Measurements from ENCODE around the gene CAPS. TPM values are rescaled to one million over a fixed set of nuclear protein-coding genes. Genes with fewer than 3 reads are reported as not detected.
"Not testable (repeated sequence)": the region's sequence is repeated elsewhere in the genome, so short reads cannot be mapped to it uniquely, and the experiment has no call there.

Gene CAPS
- total and polyA plus RNA-seq, 5 donors from 2014 or later: 1.2 to 38.8 (median 2.9) TPM

DNA sequence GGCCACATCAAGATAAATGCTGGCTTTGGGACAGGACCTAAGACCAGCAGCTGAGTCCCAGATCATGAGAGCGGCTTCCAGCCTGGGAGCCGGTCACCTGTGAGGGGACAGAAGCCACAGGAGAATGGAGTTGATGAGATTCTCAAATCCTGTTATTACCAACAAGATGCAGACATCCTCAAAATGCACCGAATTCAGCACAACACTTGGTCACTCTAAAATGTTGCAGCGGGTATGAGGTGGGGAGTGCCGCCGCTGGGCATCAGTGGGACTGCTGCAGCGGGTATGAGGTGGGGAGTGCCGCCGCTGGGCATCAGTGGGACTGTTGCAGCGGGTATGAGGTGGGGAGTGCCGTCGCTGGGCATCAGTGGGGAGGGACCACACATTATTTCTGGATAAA, 42.7 kb downstream of the CAPS start:
- Mint-ChIP-seq H3K36me3 (peaks cover 5% of the 10 kb centered on the region), H3K4me1 (peaks cover 27 to 98% (median 59%) of the 10 kb centered on the region in 4 donors), H3K9me3 (no peaks in the 10 kb centered on the region), H3K4me3 (peak overlapping the region in 3 of 4 donors; percentile 26 to 84 (median 42)), H3K27ac (peak overlapping the region; percentile 80 to 100 (median 91)), H3K27me3 (no peaks in the 10 kb centered on the region)
- H3K27me3 ChIP-seq (ENCODE audit: control insufficient read depth, insufficient read depth, low read length): no peaks in the 10 kb centered on the region
- no peak overlapping the region for H3K27ac ChIP-seq (ENCODE audit: insufficient read depth, low read length, poor library complexity, severe bottlenecking)
- peaks cover 5% of the 10 kb centered on the region for H3K36me3 ChIP-seq (ENCODE audit: control insufficient read depth, insufficient read depth, low read length)
- ATAC-seq (ENCODE audit: low read depth in 2 of 2) (no peak), DNase-seq (no peak)
- peaks cover 94% of the 10 kb centered on the region for H3K4me1 ChIP-seq (ENCODE audit: control insufficient read depth, insufficient read depth, low read length, poor library complexity, severe bottlenecking)
- H3K9me3 ChIP-seq (ENCODE audit: control insufficient read depth in 2 of 2, low read length in 2 of 2): no peaks in the 10 kb centered on the region
- H3K4me3 ChIP-seq (ENCODE audit: low read depth, low read length): no peak overlapping the region

DNA sequence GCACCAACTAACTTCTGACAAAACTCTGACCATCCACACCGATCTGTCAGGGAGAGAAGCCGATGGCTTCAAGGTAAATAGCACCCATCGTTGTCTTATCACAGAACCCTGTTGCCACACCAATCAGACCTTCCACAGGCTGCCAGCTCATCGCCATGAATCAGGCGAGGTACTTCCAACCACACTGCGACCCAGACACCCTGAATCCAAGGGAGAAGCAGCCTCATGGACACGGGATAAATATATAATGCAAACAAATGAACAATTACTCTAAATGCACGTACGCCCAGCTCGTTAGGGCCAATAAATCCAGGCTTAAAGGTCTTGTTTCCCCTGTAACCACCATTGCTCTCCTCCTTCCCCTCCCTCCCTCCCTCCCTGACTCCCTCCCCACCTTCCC, 43.1 kb downstream of the CAPS start:
- Mint-ChIP-seq H3K9me3 (no peaks in the 10 kb centered on the region), H3K4me3 (peak overlapping the region in 1 of 4 donors; percentile 84), H3K27me3 (no peaks in the 10 kb centered on the region), H3K36me3 (peaks cover 5% of the 10 kb centered on the region), H3K4me1 (peaks cover 27 to 98% (median 63%) of the 10 kb centered on the region in 4 donors), H3K27ac (peak overlapping the region; percentile 70 to 100 (median 100))
- no peak overlapping the region for H3K4me3 ChIP-seq (ENCODE audit: low read depth, low read length)
- H3K9me3 ChIP-seq (ENCODE audit: control insufficient read depth in 2 of 2, low read length in 2 of 2): no peaks in the 10 kb centered on the region
- no peaks in the 10 kb centered on the region for H3K27me3 ChIP-seq (ENCODE audit: control insufficient read depth, insufficient read depth, low read length)
- H3K36me3 ChIP-seq (ENCODE audit: control insufficient read depth, insufficient read depth, low read length): peaks cover 5% of the 10 kb centered on the region
- DNase-seq (no peak), ATAC-seq (ENCODE audit: low read depth in 2 of 2) (no peak)
- H3K4me1 ChIP-seq (ENCODE audit: control insufficient read depth, insufficient read depth, low read length, poor library complexity, severe bottlenecking): peaks cover 94% of the 10 kb centered on the region
- H3K27ac ChIP-seq (ENCODE audit: insufficient read depth, low read length, poor library complexity, severe bottlenecking): peak overlapping the region; percentile 45

DNA sequence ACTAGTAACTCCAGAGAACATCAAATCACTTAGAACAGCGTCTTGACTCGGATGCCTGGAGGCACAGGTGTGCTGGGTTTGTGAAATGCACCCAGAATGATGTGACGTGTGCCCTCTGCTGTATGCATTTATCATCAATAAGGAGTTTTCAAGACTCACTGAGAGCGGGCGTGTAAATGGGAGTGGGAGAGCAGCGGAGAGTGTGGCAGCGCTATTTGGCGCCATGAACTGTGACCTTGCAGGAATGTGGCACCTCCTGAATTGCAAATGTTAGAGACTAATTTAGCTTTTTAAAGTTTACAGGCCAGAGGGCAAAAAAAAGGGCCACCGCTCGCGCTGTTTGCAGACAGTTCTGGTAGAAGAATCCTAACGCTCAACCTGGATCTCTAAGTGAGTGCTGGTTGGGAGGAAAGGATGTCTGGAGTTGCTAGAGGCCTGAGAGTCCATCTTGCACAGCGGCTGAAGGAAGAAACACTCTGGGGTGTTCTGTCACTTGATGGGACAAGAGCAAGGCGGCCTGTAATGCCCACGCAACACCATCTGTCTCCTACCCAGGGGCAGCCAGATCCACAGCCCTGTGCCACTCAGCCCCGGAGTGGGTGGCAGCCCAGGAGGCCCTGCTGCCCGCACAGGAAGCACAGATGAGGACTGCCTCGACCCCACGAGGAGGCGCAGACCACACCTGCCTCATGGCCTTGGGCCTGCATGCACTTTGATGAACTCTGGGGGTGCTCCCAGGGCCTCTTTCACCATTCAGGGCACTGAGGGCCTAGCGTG, 44.2 kb downstream of the CAPS start:
- peaks cover 9% of the 10 kb centered on the region for H3K36me3 Mint-ChIP-seq
- no peaks in the 10 kb centered on the region for H3K27me3 Mint-ChIP-seq
- H3K27ac ChIP-seq (ENCODE audit: insufficient read depth, low read length, poor library complexity, severe bottlenecking): peak overlapping the region; percentile 87
- H3K27ac Mint-ChIP-seq: peak overlapping the region; percentile 99 to 100 (median 100)
- H3K27me3 ChIP-seq (ENCODE audit: control insufficient read depth, insufficient read depth, low read length): no peaks in the 10 kb centered on the region
- H3K36me3 ChIP-seq (ENCODE audit: control insufficient read depth, insufficient read depth, low read length): peaks cover 5% of the 10 kb centered on the region
- ATAC-seq (ENCODE audit: low read depth in 2 of 2) (no peak), DNase-seq (no peak)
- peak overlapping the region in 3 of 4 donors; percentile 48 to 84 (median 84) for H3K4me3 Mint-ChIP-seq
- peaks cover 27 to 98% (median 65%) of the 10 kb centered on the region in 4 donors for H3K4me1 Mint-ChIP-seq
- H3K9me3 Mint-ChIP-seq: no peaks in the 10 kb centered on the region
- no peaks in the 10 kb centered on the region for H3K9me3 ChIP-seq (ENCODE audit: control insufficient read depth in 2 of 2, low read length in 2 of 2)
- H3K4me3 ChIP-seq (ENCODE audit: low read depth, low read length): no peak overlapping the region
- peaks cover 94% of the 10 kb centered on the region for H3K4me1 ChIP-seq (ENCODE audit: control insufficient read depth, insufficient read depth, low read length, poor library complexity, severe bottlenecking)

DNA sequence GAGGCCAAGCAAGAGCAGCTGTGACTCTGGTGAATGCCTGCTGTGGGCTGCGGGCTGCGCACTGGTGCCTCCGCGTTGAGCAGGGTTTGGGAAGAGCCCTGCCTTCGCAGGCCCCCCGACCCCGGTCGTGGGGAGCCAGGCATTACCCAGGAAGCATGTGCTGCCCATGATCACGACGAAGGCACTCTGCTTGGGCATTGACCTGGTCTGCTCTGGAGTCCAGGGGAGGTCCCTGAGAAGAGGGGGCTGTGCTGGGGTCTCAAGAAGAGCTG, 44.7 kb downstream of the CAPS start:
- Mint-ChIP-seq H3K9me3 (no peaks in the 10 kb centered on the region), H3K27ac (peak overlapping the region; percentile 99 to 100 (median 100)), H3K4me3 (peak overlapping the region in 3 of 4 donors; percentile 55 to 69 (median 58)), H3K27me3 (no peaks in the 10 kb centered on the region), H3K4me1 (peaks cover 23 to 98% (median 64%) of the 10 kb centered on the region in 4 donors), H3K36me3 (peaks cover 9% of the 10 kb centered on the region)
- Histone ChIP-seq H3K27me3 (ENCODE audit: control insufficient read depth, insufficient read depth, low read length) (no peaks in the 10 kb centered on the region), H3K4me3 (ENCODE audit: low read depth, low read length) (no peak overlapping the region), H3K36me3 (ENCODE audit: control insufficient read depth, insufficient read depth, low read length) (peaks cover 5% of the 10 kb centered on the region), H3K4me1 (ENCODE audit: control insufficient read depth, insufficient read depth, low read length, poor library complexity, severe bottlenecking) (peaks cover 94% of the 10 kb centered on the region), H3K27ac (ENCODE audit: insufficient read depth, low read length, poor library complexity, severe bottlenecking) (peak overlapping the region; percentile 87), H3K9me3 (ENCODE audit: control insufficient read depth in 2 of 2, low read length in 2 of 2) (no peaks in the 10 kb centered on the region)
- ATAC-seq (ENCODE audit: low read depth in 2 of 2) (no peak), DNase-seq (no peak)

DNA sequence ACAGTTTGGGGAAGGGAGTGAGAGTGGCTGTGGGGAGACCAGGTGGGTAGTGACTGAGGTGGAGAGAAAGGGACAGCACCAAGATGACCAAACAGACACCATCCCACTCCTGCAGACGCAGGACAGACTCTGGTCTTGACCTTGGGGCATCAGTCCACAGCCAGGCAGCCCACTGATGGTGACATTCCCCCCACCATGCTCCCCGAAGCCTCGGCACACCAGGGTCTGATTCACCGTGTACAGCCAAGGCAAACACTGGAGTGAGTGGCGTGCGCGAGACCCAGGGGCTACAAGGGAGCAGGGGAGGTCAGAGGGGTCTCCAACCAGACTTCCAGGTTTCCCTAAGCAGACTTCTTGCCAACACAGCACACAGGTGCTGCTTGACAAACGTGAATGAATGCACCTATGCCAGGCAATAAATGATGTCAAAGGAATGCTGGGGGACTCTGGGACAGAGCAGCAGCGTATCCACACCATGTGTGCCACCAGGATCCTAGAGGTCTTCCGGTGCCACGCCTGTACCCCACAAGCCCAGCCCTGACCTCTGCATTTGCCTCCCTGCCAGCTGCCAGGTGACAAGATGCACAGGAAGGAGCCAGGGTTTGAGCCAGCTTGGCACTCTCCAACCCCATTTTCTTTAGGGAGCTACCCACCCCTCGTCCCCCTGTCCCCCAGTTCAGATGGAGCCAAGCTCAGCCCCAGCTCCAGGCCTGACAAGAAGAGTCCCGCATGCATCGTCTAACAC, 45.4 kb downstream of the CAPS start:
- H3K4me1 Mint-ChIP-seq: peaks cover 16 to 98% (median 63%) of the 10 kb centered on the region in 4 donors
- H3K27ac ChIP-seq (ENCODE audit: insufficient read depth, low read length, poor library complexity, severe bottlenecking): peak overlapping the region; percentile 87
- H3K9me3 ChIP-seq (ENCODE audit: control insufficient read depth in 2 of 2, low read length in 2 of 2): no peaks in the 10 kb centered on the region

DNA sequence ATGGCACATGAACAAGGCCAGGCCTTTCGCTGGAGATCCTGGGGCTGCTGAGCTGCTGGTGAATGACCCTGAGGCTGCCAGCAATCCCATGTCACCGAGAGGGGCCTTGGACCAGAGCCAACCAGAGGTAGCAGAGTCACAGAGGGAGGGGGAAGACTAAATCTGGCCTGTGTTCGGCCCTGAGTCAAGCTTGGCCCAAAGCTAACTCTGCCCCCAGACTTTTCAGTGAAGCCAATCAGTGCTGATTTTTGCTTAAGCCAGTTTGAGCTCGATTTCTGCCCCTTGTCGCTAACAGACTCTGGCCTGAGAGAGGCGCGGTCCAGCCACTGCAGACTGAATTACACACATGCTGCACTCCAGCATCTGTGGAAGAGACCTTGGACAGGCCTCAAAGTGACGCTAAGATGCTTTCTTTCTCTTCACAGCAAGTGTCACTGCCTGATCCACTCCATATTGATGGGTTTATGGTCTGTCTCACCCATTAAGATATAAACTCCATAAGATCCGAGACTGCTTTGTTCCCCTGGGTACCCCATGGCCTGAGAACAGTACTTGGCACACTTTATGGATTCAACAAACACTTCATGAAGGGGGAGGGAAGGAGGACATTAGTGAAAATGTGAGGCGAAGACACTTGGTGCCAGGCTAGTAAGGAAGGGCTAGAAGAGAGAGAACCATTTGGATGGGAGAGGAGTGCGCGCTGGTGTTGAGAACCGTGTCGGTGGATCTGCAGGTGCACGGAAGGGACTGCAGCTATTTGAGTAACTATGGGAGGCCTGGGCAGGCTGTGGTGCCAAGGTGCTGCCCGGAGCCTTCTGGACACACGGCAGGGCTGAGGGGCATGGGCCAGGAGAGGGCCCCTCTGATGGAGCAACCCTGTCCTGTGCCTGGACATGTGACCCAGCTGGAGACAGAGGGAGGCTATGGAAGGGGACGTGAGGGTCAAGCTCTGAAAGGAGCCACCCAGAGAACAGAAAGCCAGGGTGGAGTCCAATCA, 46.2 kb downstream of the CAPS start:
- Mint-ChIP-seq H3K4me3 (peak overlapping the region; percentile 86 to 91 (median 89)), H3K27ac (peak overlapping the region; percentile 99 to 100 (median 100)), H3K4me1 (peaks cover 16 to 99% (median 67%) of the 10 kb centered on the region in 4 donors), H3K27me3 (no peaks in the 10 kb centered on the region), H3K9me3 (no peaks in the 10 kb centered on the region), H3K36me3 (peaks cover 18% of the 10 kb centered on the region)
- ATAC-seq (ENCODE audit: low read depth in 2 of 2) (no peak), DNase-seq (no peak)
- Histone ChIP-seq H3K9me3 (ENCODE audit: control insufficient read depth in 2 of 2, low read length in 2 of 2) (no peaks in the 10 kb centered on the region), H3K27me3 (ENCODE audit: control insufficient read depth, insufficient read depth, low read length) (no peaks in the 10 kb centered on the region), H3K27ac (ENCODE audit: insufficient read depth, low read length, poor library complexity, severe bottlenecking) (peak overlapping the region; percentile 87), H3K36me3 (ENCODE audit: control insufficient read depth, insufficient read depth, low read length) (peaks cover 5% of the 10 kb centered on the region), H3K4me1 (ENCODE audit: control insufficient read depth, insufficient read depth, low read length, poor library complexity, severe bottlenecking) (peaks cover 94% of the 10 kb centered on the region), H3K4me3 (ENCODE audit: low read depth, low read length) (peak overlapping the region; percentile 43)

More for the DNA sequence above, 45.4 kb downstream of the CAPS start:
- H3K27me3 Mint-ChIP-seq: no peaks in the 10 kb centered on the region
- H3K9me3 Mint-ChIP-seq: no peaks in the 10 kb centered on the region
- H3K36me3 ChIP-seq (ENCODE audit: control insufficient read depth, insufficient read depth, low read length): peaks cover 5% of the 10 kb centered on the region
- DNase-seq (no peak), ATAC-seq (ENCODE audit: low read depth in 2 of 2) (no peak)
- no peak overlapping the region for H3K4me3 ChIP-seq (ENCODE audit: low read depth, low read length)
- peak overlapping the region; percentile 58 to 91 (median 78) for H3K4me3 Mint-ChIP-seq
- H3K27me3 ChIP-seq (ENCODE audit: control insufficient read depth, insufficient read depth, low read length): no peaks in the 10 kb centered on the region
- peaks cover 12% of the 10 kb centered on the region for H3K36me3 Mint-ChIP-seq
- peak overlapping the region; percentile 99 to 100 (median 100) for H3K27ac Mint-ChIP-seq
- peaks cover 94% of the 10 kb centered on the region for H3K4me1 ChIP-seq (ENCODE audit: control insufficient read depth, insufficient read depth, low read length, poor library complexity, severe bottlenecking)

DNA sequence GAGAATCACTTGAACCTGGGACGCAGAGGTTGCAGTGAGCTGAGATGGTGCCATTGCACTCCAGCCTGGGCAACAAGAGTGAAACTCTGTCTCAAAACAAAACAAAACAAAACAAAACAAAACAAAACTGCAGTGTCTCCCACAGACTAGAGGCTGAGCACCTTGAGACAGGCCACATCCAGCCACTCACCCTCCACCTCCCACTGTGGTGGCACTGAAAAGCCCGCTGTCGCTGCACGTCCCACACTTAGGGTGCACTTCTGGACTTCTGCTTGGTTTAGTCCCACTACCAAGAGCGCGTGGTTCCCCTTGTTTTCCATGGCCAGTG, 47.6 kb downstream of the CAPS start:
- peaks cover 9 to 99% (median 69%) of the 10 kb centered on the region in 4 donors for H3K4me1 Mint-ChIP-seq

More for the DNA sequence above, 47.6 kb downstream of the CAPS start:
- peaks cover 22% of the 10 kb centered on the region for H3K36me3 Mint-ChIP-seq
- H3K4me3 Mint-ChIP-seq: peak overlapping the region; percentile 83 to 89 (median 88)
- peak overlapping the region; percentile 99 to 100 (median 100) for H3K27ac Mint-ChIP-seq
- H3K9me3 Mint-ChIP-seq; H3K27me3 ChIP-seq (ENCODE audit: control insufficient read depth, insufficient read depth, low read length); H3K27me3 Mint-ChIP-seq; H3K9me3 ChIP-seq (ENCODE audit: control insufficient read depth in 2 of 2, low read length in 2 of 2): not testable (repeated sequence)
- Histone ChIP-seq H3K4me1 (ENCODE audit: control insufficient read depth, insufficient read depth, low read length, poor library complexity, severe bottlenecking) (peaks cover 96% of the 10 kb centered on the region), H3K27ac (ENCODE audit: insufficient read depth, low read length, poor library complexity, severe bottlenecking) (peak overlapping the region; percentile 87), H3K36me3 (ENCODE audit: control insufficient read depth, insufficient read depth, low read length) (peaks cover 13% of the 10 kb centered on the region), H3K4me3 (ENCODE audit: low read depth, low read length) (peak overlapping the region; percentile 64)
- DNase-seq (peak in 1 of 3 donors; percentile 15), ATAC-seq (ENCODE audit: low read depth in 2 of 2) (peak in 1 of 2 donors; percentile 1)
